Right lobe of liver (tissue), 5 donors: ENCODE results near the gene TLE3. TPM values are rescaled to one million over a fixed set of nuclear protein-coding genes. Genes with fewer than 3 reads are reported as not detected.

Source experiments
- microRNA counts: library from miRNA; unstranded; fragments of <30 nt; microRNA quantifications from one replicate; lab custom pipeline; 2016
- microRNA-seq, 2 donors: library from miRNA; unstranded; fragments of <30 nt; microRNA quantifications; one replicate each; pipeline ENCODE4, GENCODE V29; 2019 to 2020
- small RNA-seq, 2 experiments: library from RNA; depleted of rRNA; stranded (forward); fragments of <200 nt; gene quantifications; one replicate each; pipeline ENCODE3, GENCODE V24; 2016
- total RNA-seq, 6 experiments: library from RNA; depleted of rRNA in 2 of 6; stranded (reverse); fragments of >200 nt in 2 of 6; fragmentation: NEBNext Ultra II Directional in 3 of 6; extraction: Animal tissue kit (Norgen Biotek cat#: 25700) in 3 of 6; gene quantifications; one replicate each; pipeline versions ENCODE4 v1.1.0 to v1.2.4, GENCODE V29; 2016 to 2023
- donor health status: DM: no; HTN: no; CAD: no.
- donor health status: DM: no; HTN: no; CAD: no.
- donor health status: DM: no; HTN: yes; CAD: no.
- donor health status: DM: no; HTN: yes; CAD: no.

TLE3 gene
- total RNA-seq, 6 experiments from 2014 or later = 8.9 to 38.2 (median 21.2) TPM

MicroRNA genes within 50 kb of the gene (microRNA counts, 767-probe panel; counts per million panel counts)
- microRNA hsa-miR-629-5p (lab: Ali Mortazavi, UCI) = 237 counts per million

Small RNA genes within 50 kb of the gene (microRNA-seq; reads per million reads assigned to microRNA genes)
- gene MIR629 = 169 to 305 reads per million in 2 donors

Small RNA genes within 50 kb of the gene (small RNA-seq; reads per million reads assigned to genes)
- gene MIR629 = 0.65 to 2.2 reads per million in 2 experiments
